GM18870 (cell line): Measurements from ENCODE around the gene SNX20.

ENCODE experiments used
- ATAC-seq: cut with Tn5 transposase; IDR thresholded peaks from one replicate; pipeline ENCODE4 v1.9.1; 2021; ENCODE audit warnings: moderate library complexity; ENCODE audit not compliant: unreplicated experiment

The SNX20 gene

GRCh38 chr16:50683689-50684374 lies 2.7 kb upstream of the SNX20 start:
- ATAC-seq = peak; percentile 60

GRCh38 chr16:50680556-50680893 lies 587 bp downstream of the SNX20 start:
- no peak for ATAC-seq

GRCh38 chr16:50679676-50680555 lies 1.2 kb downstream of the SNX20 start:
- ATAC-seq = no peak

- ATAC-seq = no peak
Measured at GRCh38 chr16:50679266-50679665, 1.8 kb downstream of the SNX20 start.

GRCh38 chr16:50678531-50678930 lies 2.6 kb downstream of the SNX20 start:
- no peak for ATAC-seq

GRCh38 chr16:50677351-50677750 lies 3.8 kb downstream of the SNX20 start:
- ATAC-seq = no peak

GRCh38 chr16:50676684-50677225 lies 4.4 kb downstream of the SNX20 start:
- ATAC-seq = no peak

- no peak for ATAC-seq
Measured at GRCh38 chr16:50675686-50676610, 5.2 kb downstream of the SNX20 start.

GRCh38 chr16:50674831-50675230 lies 6.3 kb downstream of the SNX20 start:
- no peak for ATAC-seq

GRCh38 chr16:50673496-50674275 lies 7.4 kb downstream of the SNX20 start:
- ATAC-seq = no peak

- ATAC-seq = no peak
Measured at GRCh38 chr16:50671644-50672260, 9.4 kb downstream of the SNX20 start.

GRCh38 chr16:50670476-50670875 lies 10.6 kb downstream of the SNX20 start:
- no peak for ATAC-seq

- ATAC-seq = no peak
Measured at GRCh38 chr16:50669741-50670140, 11.4 kb downstream of the SNX20 start.

- no peak for ATAC-seq
Measured at GRCh38 chr16:50668368-50669008, 12.6 kb downstream of the SNX20 start.

- no peak for ATAC-seq
Measured at GRCh38 chr16:50667497-50668367, 13.4 kb downstream of the SNX20 start.

- peak; percentile 90 for ATAC-seq
Measured at GRCh38 chr16:50666658-50667496, 14.2 kb downstream of the SNX20 start.

- ATAC-seq = no peak
Measured at GRCh38 chr16:50665128-50665878, 15.8 kb downstream of the SNX20 start.
